ENCODE data around the gene DHCR24.

The DHCR24 gene

GRCh38 chr1:54814571-54814970 is 72.4 kb downstream of the DHCR24 start:
- H3K36me3 ChIP-seq (ENCODE audit: insufficient read depth, low read length), result no peaks in the 10 kb centered on the region
- H3K9me3 ChIP-seq (ENCODE audit: low read depth, low read length), result no peaks in the 10 kb centered on the region
- H3K4me3 ChIP-seq, result no peak overlapping the region
- no peak overlapping the region for H3K27ac ChIP-seq
- TF ChIP-seq FOXP2 (optimal IDR thresholded peaks at IDR 0.05; ENCODE audit: control extremely low read depth, extremely low read length, insufficient read depth), result no peak
- no peak for TF ChIP-seq POLR2AphosphoS5 (IDR thresholded peaks at IDR 0.05; ENCODE audit: borderline replicate concordance, low read depth, low read length)
- TF ChIP-seq EZH2 (IDR thresholded peaks at IDR 0.05), result no peak
- DNase-seq (ENCODE audit: low read depth, low spot score), result no peak
- no peak overlapping the region for H3K9ac ChIP-seq (ENCODE audit: insufficient read length)

DNA sequence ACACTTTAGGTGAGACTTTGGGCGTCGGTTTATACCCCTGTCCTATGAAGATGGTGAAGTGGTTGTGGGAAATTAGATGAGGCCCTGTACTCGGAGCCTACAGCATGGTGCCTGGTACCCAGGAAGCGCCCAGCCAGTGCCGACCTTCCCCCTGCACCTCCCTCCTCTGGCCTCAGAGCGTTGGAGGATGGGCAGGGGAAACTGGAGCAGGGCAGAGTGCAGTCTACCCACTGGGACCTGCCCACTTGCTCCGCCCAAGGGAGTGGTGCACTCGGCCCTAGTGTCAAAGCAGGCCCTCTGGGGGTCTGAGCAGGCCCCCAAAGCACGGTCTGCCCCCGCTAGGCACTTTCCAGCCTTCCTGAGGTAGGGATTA is 72.9 kb downstream of the DHCR24 start:
- Histone ChIP-seq H3K36me3 (ENCODE audit: insufficient read depth, low read length) (no peaks in the 10 kb centered on the region), H3K4me3 (no peak overlapping the region), H3K27ac (no peak overlapping the region), H3K9me3 (ENCODE audit: low read depth, low read length) (no peaks in the 10 kb centered on the region), H3K9ac (ENCODE audit: insufficient read length) (no peak overlapping the region)
- no peak for DNase-seq (ENCODE audit: low read depth, low spot score)
- TF ChIP-seq EZH2 (IDR thresholded peaks at IDR 0.05) (no peak), FOXP2 (optimal IDR thresholded peaks at IDR 0.05; ENCODE audit: control extremely low read depth, extremely low read length, insufficient read depth) (no peak), POLR2AphosphoS5 (IDR thresholded peaks at IDR 0.05; ENCODE audit: borderline replicate concordance, low read depth, low read length) (no peak)

- Histone ChIP-seq H3K9me3 (ENCODE audit: low read depth, low read length) (no peaks in the 10 kb centered on the region), H3K4me3 (no peak overlapping the region), H3K27ac (no peak overlapping the region), H3K36me3 (ENCODE audit: insufficient read depth, low read length) (no peaks in the 10 kb centered on the region), H3K9ac (ENCODE audit: insufficient read length) (no peak overlapping the region)
- no peak for TF ChIP-seq FOXP2 (optimal IDR thresholded peaks at IDR 0.05; ENCODE audit: control extremely low read depth, extremely low read length, insufficient read depth)
- TF ChIP-seq EZH2 (IDR thresholded peaks at IDR 0.05), result no peak
- no peak for TF ChIP-seq POLR2AphosphoS5 (IDR thresholded peaks at IDR 0.05; ENCODE audit: borderline replicate concordance, low read depth, low read length)
- DNase-seq (ENCODE audit: low read depth, low spot score), result no peak
Observed at GRCh38 chr1:54813485-54814125, 73.4 kb downstream of the DHCR24 start.

DNA sequence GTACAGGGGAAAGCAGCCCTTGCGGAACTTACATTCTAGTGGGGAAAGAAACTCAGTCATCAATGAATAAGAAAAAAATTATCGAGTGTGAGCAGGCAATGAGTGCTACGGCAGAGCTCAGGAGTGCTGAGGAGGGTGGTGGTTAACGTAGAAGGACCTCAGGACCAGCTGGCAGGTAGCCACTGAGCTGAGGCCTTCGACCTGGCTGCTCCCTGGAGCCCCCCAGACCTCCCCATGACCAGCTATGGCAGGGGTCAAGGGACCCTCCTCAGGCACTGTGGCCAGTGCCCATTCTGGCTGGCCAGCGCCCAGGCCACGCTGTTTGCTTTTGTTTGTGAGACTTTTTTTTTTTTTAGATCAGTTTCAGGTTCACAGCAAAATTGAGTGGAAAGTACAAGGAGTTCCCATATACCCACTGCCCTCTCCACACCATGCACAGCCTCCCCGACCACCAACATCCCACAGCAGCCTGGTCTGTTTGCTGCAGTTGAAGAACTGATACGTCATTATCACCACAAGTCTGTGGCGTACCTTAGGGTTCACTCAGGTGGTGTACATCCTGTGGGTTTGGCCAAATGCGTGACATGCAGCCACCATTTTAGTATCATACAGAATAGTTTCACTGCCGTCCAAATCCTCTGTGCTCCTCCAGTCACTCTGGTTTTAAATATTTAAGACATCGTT is 74.1 kb downstream of the DHCR24 start:
- no peak for DNase-seq (ENCODE audit: low read depth, low spot score)
- Histone ChIP-seq H3K27ac (no peak overlapping the region), H3K9ac (ENCODE audit: insufficient read length) (no peak overlapping the region), H3K4me3 (no peak overlapping the region), H3K36me3 (ENCODE audit: insufficient read depth, low read length) (no peaks in the 10 kb centered on the region), H3K9me3 (ENCODE audit: low read depth, low read length) (no peaks in the 10 kb centered on the region)
- TF ChIP-seq FOXP2 (optimal IDR thresholded peaks at IDR 0.05; ENCODE audit: control extremely low read depth, extremely low read length, insufficient read depth) (no peak), POLR2AphosphoS5 (IDR thresholded peaks at IDR 0.05; ENCODE audit: borderline replicate concordance, low read depth, low read length) (no peak), EZH2 (IDR thresholded peaks at IDR 0.05) (no peak)

GRCh38 chr1:54811739-54812655 is 75.0 kb downstream of the DHCR24 start:
- H3K27ac ChIP-seq, result no peak overlapping the region
- no peak for DNase-seq (ENCODE audit: low read depth, low spot score)
- no peak overlapping the region for H3K4me3 ChIP-seq
- no peak overlapping the region for H3K9ac ChIP-seq (ENCODE audit: insufficient read length)
- no peaks in the 10 kb centered on the region for H3K36me3 ChIP-seq (ENCODE audit: insufficient read depth, low read length)
- no peak for TF ChIP-seq POLR2AphosphoS5 (IDR thresholded peaks at IDR 0.05; ENCODE audit: borderline replicate concordance, low read depth, low read length)
- TF ChIP-seq EZH2 (IDR thresholded peaks at IDR 0.05), result no peak
- TF ChIP-seq FOXP2 (optimal IDR thresholded peaks at IDR 0.05; ENCODE audit: control extremely low read depth, extremely low read length, insufficient read depth), result no peak
- no peaks in the 10 kb centered on the region for H3K9me3 ChIP-seq (ENCODE audit: low read depth, low read length)

GRCh38 chr1:54811066-54811465 is 75.9 kb downstream of the DHCR24 start:
- H3K9me3 ChIP-seq (ENCODE audit: low read depth, low read length), result no peaks in the 10 kb centered on the region
- no peaks in the 10 kb centered on the region for H3K36me3 ChIP-seq (ENCODE audit: insufficient read depth, low read length)
- TF ChIP-seq FOXP2 (optimal IDR thresholded peaks at IDR 0.05; ENCODE audit: control extremely low read depth, extremely low read length, insufficient read depth), result no peak
- TF ChIP-seq EZH2 (IDR thresholded peaks at IDR 0.05), result no peak
- no peak for TF ChIP-seq POLR2AphosphoS5 (IDR thresholded peaks at IDR 0.05; ENCODE audit: borderline replicate concordance, low read depth, low read length)
- H3K4me3 ChIP-seq, result no peak overlapping the region
- no peak for DNase-seq (ENCODE audit: low read depth, low spot score)
- H3K27ac ChIP-seq, result no peak overlapping the region
- no peak overlapping the region for H3K9ac ChIP-seq (ENCODE audit: insufficient read length)

- no peak for DNase-seq (ENCODE audit: low read depth, low spot score)
- Histone ChIP-seq H3K4me3 (no peak overlapping the region), H3K9me3 (ENCODE audit: low read depth, low read length) (no peaks in the 10 kb centered on the region), H3K27ac (no peak overlapping the region), H3K36me3 (ENCODE audit: insufficient read depth, low read length) (no peaks in the 10 kb centered on the region), H3K9ac (ENCODE audit: insufficient read length) (no peak overlapping the region)
- TF ChIP-seq EZH2 (IDR thresholded peaks at IDR 0.05) (no peak), FOXP2 (optimal IDR thresholded peaks at IDR 0.05; ENCODE audit: control extremely low read depth, extremely low read length, insufficient read depth) (no peak), POLR2AphosphoS5 (IDR thresholded peaks at IDR 0.05; ENCODE audit: borderline replicate concordance, low read depth, low read length) (no peak)
Observed at GRCh38 chr1:54810153-54810942, 76.6 kb downstream of the DHCR24 start.

All from SK-N-MC (cell line).